Vagina (tissue), 2 donors: Measurements from ENCODE around the gene FRMD3. TPM values are rescaled to one million over a fixed set of nuclear protein-coding genes. Genes with fewer than 3 reads are reported as not detected.

ENCODE experiments used
- DNase-seq, 2 donors: peaks; one replicate each; pipeline ENCODE4 v3.0.0-alpha.2; 2017; ENCODE audit errors: extremely low spot score in 2 of 2
- H3K27ac ChIP-seq: fragments of 200-600 bp; sonication (generic); one replicate; pipeline ENCODE4 v1.5.1; 2019
- H3K27me3 ChIP-seq: fragments of 200-600 bp; sonication (generic); one replicate; pipeline ENCODE4 v1.5.1; 2019
- H3K36me3 ChIP-seq, 2 donors: fragments of 200-600 bp; sonication (generic); one replicate each; pipeline ENCODE4 v1.5.1; 2017 to 2019
- H3K4me1 ChIP-seq: fragments of 200-600 bp; sonication (generic); one replicate; pipeline ENCODE4 v1.5.1; 2019
- H3K4me3 ChIP-seq, 2 donors: fragments of 200-600 bp; sonication (generic); 1 replicate in 1 of 2; 2 replicates in 1 of 2; pipeline ENCODE4 v1.5.1; 2016 to 2019
- H3K9me3 ChIP-seq: fragments of 200-600 bp; sonication (generic); one replicate; pipeline ENCODE4 v1.5.1; 2019
- POLR2A ChIP-seq, 2 donors: fragments of 450-650 bp; IDR thresholded peaks; one replicate each; pipeline ENCODE4 v1.6.1; 2017; ENCODE audit warnings: antibody characterized with exemption in 2 of 2, mild to moderate bottlenecking in 2 of 2, moderate library complexity in 2 of 2
- POLR2AphosphoS5 ChIP-seq, 2 donors: sonication (generic); formaldehyde crosslinking; IDR thresholded peaks; one replicate each; pipeline ENCODE4 v1.9.0; 2017; ENCODE audit warnings: antibody characterized with exemption in 2 of 2, mild to moderate bottlenecking in 2 of 2, low read depth in 1 of 2; ENCODE audit not compliant: insufficient read depth in 1 of 2
- intact Hi-C: fragments of 100-400 bp; cut with DNase I; formaldehyde crosslinking; loops from one replicate; pipeline ENCODE4 v1.15.1; 2023
- total RNA-seq: library from RNA; depleted of rRNA; stranded (reverse); fragments of >200 nt; gene quantifications from one replicate; pipeline ENCODE4 v1.2.3, GENCODE V29; 2016
- TF ChIP-seq, protein P1 (sequence below), 3 experiments: fragments of 450-650 bp in 2 of 3; fragments of 200-600 bp in 1 of 3; sonication (generic) in 1 of 3; IDR thresholded peaks; one replicate each; pipeline ENCODE4 v1.5.1; 2017 to 2019; ENCODE audit warnings: antibody characterized with exemption in 3 of 3, mild to moderate bottlenecking in 2 of 3, moderate library complexity in 2 of 3

The FRMD3 gene
- total RNA-seq, result 13.8 TPM

GRCh38 chr9:83538172-83538889 lies at the start of gene FRMD3:
Gene FRMD3 (minus strand): TSS chr9:83538401. CDS start chr9:83538231, 170 bp downstream.
- Histone ChIP-seq H3K4me3 (peak within 1 kb of the TSS; percentile 50 to 63), H3K36me3 (no peaks in the 10 kb centered on the region), H3K27ac (peak within 1 kb of the TSS; percentile 15), H3K4me1 (peaks cover 19% of the 10 kb centered on the region), H3K9me3 (no peaks in the 10 kb centered on the region), H3K27me3 (no peaks in the 10 kb centered on the region)
- no peak for TF ChIP-seq POLR2A (IDR thresholded peaks at IDR 0.05)
- TF ChIP-seq, protein P1, sequence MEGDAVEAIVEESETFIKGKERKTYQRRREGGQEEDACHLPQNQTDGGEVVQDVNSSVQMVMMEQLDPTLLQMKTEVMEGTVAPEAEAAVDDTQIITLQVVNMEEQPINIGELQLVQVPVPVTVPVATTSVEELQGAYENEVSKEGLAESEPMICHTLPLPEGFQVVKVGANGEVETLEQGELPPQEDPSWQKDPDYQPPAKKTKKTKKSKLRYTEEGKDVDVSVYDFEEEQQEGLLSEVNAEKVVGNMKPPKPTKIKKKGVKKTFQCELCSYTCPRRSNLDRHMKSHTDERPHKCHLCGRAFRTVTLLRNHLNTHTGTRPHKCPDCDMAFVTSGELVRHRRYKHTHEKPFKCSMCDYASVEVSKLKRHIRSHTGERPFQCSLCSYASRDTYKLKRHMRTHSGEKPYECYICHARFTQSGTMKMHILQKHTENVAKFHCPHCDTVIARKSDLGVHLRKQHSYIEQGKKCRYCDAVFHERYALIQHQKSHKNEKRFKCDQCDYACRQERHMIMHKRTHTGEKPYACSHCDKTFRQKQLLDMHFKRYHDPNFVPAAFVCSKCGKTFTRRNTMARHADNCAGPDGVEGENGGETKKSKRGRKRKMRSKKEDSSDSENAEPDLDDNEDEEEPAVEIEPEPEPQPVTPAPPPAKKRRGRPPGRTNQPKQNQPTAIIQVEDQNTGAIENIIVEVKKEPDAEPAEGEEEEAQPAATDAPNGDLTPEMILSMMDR (IDR thresholded peaks at IDR 0.05), result peak; percentile 11 to 36 (median 35)
- intact Hi-C loops, result loop anchor here (10.0 kb wide), 1 partner anchor 204 kb away; no protein-coding TSS in a partner anchor
- no peak for DNase-seq

DNA sequence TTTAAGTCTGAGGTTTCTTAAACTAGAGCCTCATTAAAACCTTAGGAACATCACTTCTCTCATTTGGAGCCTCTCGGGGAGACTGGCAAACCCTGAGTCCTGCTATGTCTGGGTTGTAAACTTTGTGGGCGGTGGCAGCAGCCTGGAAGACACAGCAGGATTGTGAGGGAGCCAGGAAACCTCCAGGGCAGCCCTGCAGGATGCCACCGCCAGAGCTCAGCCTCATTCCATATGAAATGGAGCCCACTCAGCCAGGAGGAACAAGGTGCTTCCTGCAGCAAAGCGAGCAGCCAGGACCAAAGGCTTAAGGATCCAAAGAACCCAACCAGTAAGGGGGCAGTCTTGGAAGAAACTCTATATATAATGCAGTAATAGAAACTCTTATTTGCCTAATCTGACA lies 46.8 kb upstream of the FRMD3 start:
- intact Hi-C loops, result no loop called here
- H3K36me3 ChIP-seq, result no peaks in the 10 kb centered on the region
- H3K4me1 ChIP-seq, result no peaks in the 10 kb centered on the region
- H3K4me3 ChIP-seq, result no peak overlapping the region
- no peaks in the 10 kb centered on the region for H3K27me3 ChIP-seq
- TF ChIP-seq POLR2A (IDR thresholded peaks at IDR 0.05), result no peak
- no peak for TF ChIP-seq POLR2AphosphoS5 (IDR thresholded peaks at IDR 0.05; ENCODE audit: insufficient read depth in 1 of 2, low read depth in 1 of 2)
- TF ChIP-seq, protein P1 (IDR thresholded peaks at IDR 0.05), result no peak
- no peak for DNase-seq
- H3K9me3 ChIP-seq, result no peaks in the 10 kb centered on the region
- no peak overlapping the region for H3K27ac ChIP-seq

DNA sequence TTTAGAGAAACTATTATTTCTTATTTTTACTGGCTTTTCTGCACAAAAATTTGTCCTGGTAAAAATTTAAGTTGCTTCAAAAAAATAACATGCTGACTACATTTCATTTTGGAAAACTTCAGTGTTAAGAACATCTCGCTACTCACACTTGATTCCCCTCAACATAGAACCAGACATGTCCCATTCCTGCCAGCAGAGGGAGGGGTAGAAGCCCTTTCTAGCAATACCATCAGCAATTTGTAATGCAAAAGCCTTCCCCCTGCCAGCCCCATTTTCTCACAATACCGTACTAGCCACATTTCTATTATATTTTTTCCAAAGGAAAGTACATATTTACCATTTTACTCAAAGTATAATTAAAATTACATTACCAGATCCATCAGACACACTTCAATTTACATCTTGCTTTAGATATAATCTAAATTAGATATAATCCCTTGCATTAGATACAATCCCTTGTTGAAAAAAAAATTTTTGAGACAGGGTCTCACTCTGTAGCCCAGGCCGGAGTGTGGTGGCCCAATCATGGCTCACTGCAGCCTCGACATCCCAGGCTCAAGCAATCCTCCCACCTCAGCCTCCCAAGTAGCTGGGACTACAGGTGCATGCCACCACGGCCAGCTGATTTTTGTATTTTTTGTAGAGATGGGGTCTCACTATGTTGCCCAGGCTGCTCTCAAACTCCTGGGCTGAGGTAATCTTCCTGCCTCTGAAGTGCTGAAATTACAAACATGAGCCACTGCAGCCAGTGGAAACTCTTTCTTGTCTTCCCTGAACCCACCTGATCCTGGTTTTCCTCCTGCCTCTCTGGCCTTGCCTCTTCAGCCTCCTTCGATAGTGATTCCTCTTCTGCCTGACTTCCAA lies 45.2 kb upstream of the FRMD3 start:
- H3K9me3 ChIP-seq, result no peaks in the 10 kb centered on the region
- no peak for TF ChIP-seq POLR2AphosphoS5 (IDR thresholded peaks at IDR 0.05; ENCODE audit: insufficient read depth in 1 of 2, low read depth in 1 of 2)
- TF ChIP-seq, protein P1 (IDR thresholded peaks at IDR 0.05), result peak; percentile 39 to 54 (median 52)
- no peak for TF ChIP-seq POLR2A (IDR thresholded peaks at IDR 0.05)
- intact Hi-C loops, result no loop called here
- no peak overlapping the region for H3K4me3 ChIP-seq
- no peak overlapping the region for H3K27ac ChIP-seq
- H3K36me3 ChIP-seq, result no peaks in the 10 kb centered on the region
- no peaks in the 10 kb centered on the region for H3K27me3 ChIP-seq
- no peaks in the 10 kb centered on the region for H3K4me1 ChIP-seq
- no peak for DNase-seq

GRCh38 chr9:83582029-83582428 lies 43.8 kb upstream of the FRMD3 start:
- H3K4me1 ChIP-seq, result no peaks in the 10 kb centered on the region
- intact Hi-C loops, result no loop called here
- no peak for DNase-seq
- H3K27me3 ChIP-seq, result no peaks in the 10 kb centered on the region
- H3K4me3 ChIP-seq, result no peak overlapping the region
- TF ChIP-seq POLR2A (IDR thresholded peaks at IDR 0.05) (no peak), POLR2AphosphoS5 (IDR thresholded peaks at IDR 0.05; ENCODE audit: insufficient read depth in 1 of 2, low read depth in 1 of 2) (no peak)
- TF ChIP-seq, protein P1 (IDR thresholded peaks at IDR 0.05), result no peak
- no peaks in the 10 kb centered on the region for H3K36me3 ChIP-seq
- no peaks in the 10 kb centered on the region for H3K9me3 ChIP-seq
- H3K27ac ChIP-seq, result no peak overlapping the region
